GM12878 (cell line): ENCODE data around the gene C1orf21. TPM values are rescaled to one million over a fixed set of nuclear protein-coding genes. Genes with fewer than 3 reads are reported as not detected.

Experiments
- ATAC-seq: fragments of 200-7000 bp; cut with Tn5 transposase; 3 replicates; pipeline ENCODE4 v1.9.1; 2020; ENCODE audit warnings: mild to moderate bottlenecking, moderate library complexity
- BruUV-seq: library from RNA; stranded (reverse); fragments of 400-500 nt; replicated peaks from 2 replicates; lab custom pipeline; 2021; lab: Mats Ljungman, UMichigan
- CTCF ChIA-PET: fragments of 300-600 bp; sonication (Branson Sonifier 250); formaldehyde crosslinking; extraction: SDS; loops from one replicate; lab custom pipeline; 2021; ENCODE audit warnings: inconsistent platforms; lab: Yijun Ruan, JAX
- POLR2A ChIA-PET: fragments of 350-600 bp; formaldehyde crosslinking; extraction: SDS; loops from one replicate; lab custom pipeline; 2021; ENCODE audit warnings: inconsistent platforms; lab: Charles Lee
- RAD21 ChIA-PET: fragments of 300-600 bp; sonication (Branson Sonifier 250); formaldehyde crosslinking; loops from one replicate; lab custom pipeline; 2023; ENCODE audit warnings: antibody characterized with exemption; ENCODE audit not compliant: unreplicated experiment; lab: Charles Lee
- SMC1A ChIA-PET: fragments of 300-600 bp; sonication (Branson Sonifier 250); formaldehyde crosslinking; loops from one replicate; lab custom pipeline; 2023; ENCODE audit not compliant: unreplicated experiment, uncharacterized antibody; lab: Charles Lee
- DNase-seq: peaks from one replicate; pipeline ENCODE4 v3.0.0-alpha.2; 2011; ENCODE audit warnings: low read depth, low spot score
- FAIRE-seq: peaks from 3 replicates; lab custom pipeline; 2011; peaks lifted over from hg19 to GRCh38; lab: Jason Lieb, UNC
- H2AFZ ChIP-seq: 2 replicates; pipeline ENCODE4 v1.6.0; 2011; ENCODE audit warnings: low read depth, low read length, control low read depth; ENCODE audit not compliant: control insufficient read depth
- H3K27ac ChIP-seq: 2 replicates; pipeline ENCODE4 v1.5.1; 2011; ENCODE audit warnings: control low read depth; ENCODE audit not compliant: control insufficient read depth, insufficient read depth
- H3K27me3 ChIP-seq, 2 experiments: replicated peaks in 1 of 2; 2 replicates each; pipeline versions ENCODE4 v1.6.0 to v1.6.1; 2011; ENCODE audit warnings: low read length in 1 of 2; ENCODE audit not compliant: control insufficient read depth in 2 of 2, insufficient read depth in 2 of 2
- H3K36me3 ChIP-seq, 2 experiments: 2 replicates each; pipeline ENCODE4 v1.5.1; 2011; ENCODE audit warnings: low read length in 1 of 2; ENCODE audit not compliant: control insufficient read depth in 2 of 2, insufficient read depth in 2 of 2
- H3K4me1 ChIP-seq: 2 replicates; pipeline ENCODE4 v1.6.1; 2011; ENCODE audit warnings: mild to moderate bottlenecking, low read length, moderate library complexity, mixed read lengths; ENCODE audit not compliant: control insufficient read depth, insufficient read depth
- H3K4me2 ChIP-seq: 2 replicates; pipeline ENCODE4 v1.6.0; 2011; ENCODE audit warnings: control low read depth; ENCODE audit not compliant: control insufficient read depth, insufficient read depth
- H3K4me3 ChIP-seq: fragments of 200-600 bp; sonication (generic); 2 replicates; pipeline ENCODE4 v1.5.1; 2016
- H3K79me2 ChIP-seq: 2 replicates; pipeline ENCODE4 v1.6.0; 2011; ENCODE audit warnings: low read length; ENCODE audit not compliant: control insufficient read depth, insufficient read depth
- H3K9ac ChIP-seq: 2 replicates; pipeline ENCODE4 v1.8.0; 2011; ENCODE audit warnings: low read length, control low read depth, mixed read lengths; ENCODE audit not compliant: control insufficient read depth, insufficient read depth
- H3K9me3 ChIP-seq: replicated peaks from 3 replicates; pipeline ENCODE4 v1.5.1; 2011; ENCODE audit warnings: mild to moderate bottlenecking, low read length; ENCODE audit not compliant: control insufficient read depth, insufficient read depth
- H4K20me1 ChIP-seq: 2 replicates; pipeline ENCODE4 v1.6.0; 2011; ENCODE audit not compliant: control insufficient read depth, insufficient read depth
- DPF2 ChIP-seq: fragments of 450-650 bp; IDR thresholded peaks from 2 replicates; pipeline ENCODE4 v1.6.1; 2017; ENCODE audit warnings: mild to moderate bottlenecking
- FOXK2 ChIP-seq: fragments of 450-650 bp; IDR thresholded peaks from 2 replicates; pipeline ENCODE4 v1.6.1; 2017; ENCODE audit warnings: mild to moderate bottlenecking, moderate library complexity
- JUND ChIP-seq: IDR thresholded peaks from 2 replicates; pipeline ENCODE4 v1.6.1; 2012; ENCODE audit warnings: low read depth, mild to moderate bottlenecking, low read length, improper control_type of control experiment, moderate library complexity
- KDM1A ChIP-seq: fragments of 200-600 bp; sonication (generic); IDR thresholded peaks from 2 replicates; pipeline ENCODE4 v1.6.1; 2016; ENCODE audit warnings: borderline replicate concordance
- MLLT1 ChIP-seq: fragments of 450-650 bp; IDR thresholded peaks from 2 replicates; pipeline ENCODE4 v1.6.1; 2016; ENCODE audit warnings: mild to moderate bottlenecking
- NKRF ChIP-seq: fragments of 450-650 bp; conservative IDR thresholded peaks from 2 replicates; pipeline ENCODE4 v1.6.1; 2017; ENCODE audit warnings: mild to moderate bottlenecking, moderate library complexity
- NRF1 ChIP-seq: conservative IDR thresholded peaks from 2 replicates; pipeline ENCODE4 v1.6.1; 2011; ENCODE audit warnings: mild to moderate bottlenecking, low read depth, low read length, improper control_type of control experiment
- POLR2AphosphoS5 ChIP-seq: IDR thresholded peaks from 2 replicates; pipeline ENCODE4 v1.6.1; 2011; ENCODE audit warnings: mild to moderate bottlenecking, low read length, inconsistent platforms
- ZNF207 ChIP-seq: fragments of 450-650 bp; IDR thresholded peaks from 2 replicates; pipeline ENCODE4 v1.6.1; 2014; ENCODE audit warnings: antibody characterized with exemption, mild to moderate bottlenecking, borderline replicate concordance
- WGBS: methylation state at CpG from one replicate; pipeline ENCODE4 v1.1.6; 2016; ENCODE audit warnings: low lambda C conversion rate; ENCODE audit not compliant: insufficient replicate concordance, insufficient coverage; ENCODE audit errors: missing lambda C conversion rate; 5-methylcytosine and 5-hydroxymethylcytosine counted together
- in situ Hi-C: fragments of 300-500 bp; cut with MboI; formaldehyde crosslinking; loops from 9 replicates; pipeline ENCODE4 v1.14.3; 2018; ENCODE audit warnings: mixed read lengths
- intact Hi-C: fragments of 100-400 bp; cut with micrococcal nuclease; formaldehyde crosslinking; loops from one replicate; pipeline ENCODE4 v1.14.2; 2022; ENCODE audit not compliant: unreplicated experiment
- polyA plus RNA-seq, 11 experiments: library from polyadenylated mRNA; depleted of rRNA in 4 of 11; unstranded in 6 of 11; stranded (reverse) in 5 of 11; fragments of >200 nt; fragmentation: Nextera tagmentation in 4 of 11; fragmentation: Illumina TruSeq in 1 of 11; extraction: Ambion mirVana in 4 of 11; extraction: Trizol in 1 of 11; gene quantifications; 1 replicate in 1 of 11; 2 replicates in 10 of 11; pipeline versions ENCODE4 v1.2.1 to v1.2.3, GENCODE V29; 2011 to 2016; ENCODE audit warnings: inconsistent platforms in 2 of 11, missing spikeins in 2 of 11, low read depth in 1 of 11
- total RNA-seq, 4 experiments: library from RNA; depleted of rRNA in 3 of 4; stranded (reverse); fragments of >200 nt in 3 of 4; fragmentation: Illumina TruSeq in 1 of 4; extraction: Trizol in 1 of 4; gene quantifications; 2 replicates each; pipeline versions ENCODE4 v1.2.1 to v1.2.3, GENCODE V29; 2013 to 2021
- TF ChIP-seq, protein P1 (sequence below): fragments of 450-650 bp; IDR thresholded peaks from 2 replicates; pipeline ENCODE4 v1.6.1; 2017; ENCODE audit warnings: borderline replicate concordance
- TF ChIP-seq, protein P2 (sequence below): fragments of 150-350 bp; IDR thresholded peaks from 2 replicates; pipeline ENCODE4 v1.6.1; 2016; ENCODE audit warnings: low read depth, low read length
- TF ChIP-seq, protein P3 (sequence below): fragments of 450-650 bp; IDR thresholded peaks from 2 replicates; pipeline ENCODE4 v1.6.1; 2017; ENCODE audit warnings: mild to moderate bottlenecking

Gene C1orf21
- total and polyA plus RNA-seq, 10 of the 15 experiments (the other 5 are each of a cell fraction or from before 2014, with no cell fraction given): 0.03 to 1.6 (median 0.17) TPM; not detected in 3

- 59% methylated on average over 3 of the region's 3 CpGs for WGBS
- ChIA-PET SMC1A (interaction anchor here (0.9 kb wide), 1 partner anchor 14 kb away, joined by 3 read pairs; no protein-coding TSS in a partner anchor), CTCF (no interaction called here), RAD21 (no interaction called here), POLR2A (no interaction called here)
- Histone ChIP-seq H3K4me1 (no peaks in the 10 kb centered on the region), H3K4me3 (no peak overlapping the region), H3K36me3 (no peaks in the 10 kb centered on the region), H3K27me3 (no peaks in the 10 kb centered on the region; a peak in 1 of 4 replicates), H3K9ac (no peak overlapping the region), H3K27ac (no peak overlapping the region), H2AFZ (no peak overlapping the region), H4K20me1 (no peaks in the 10 kb centered on the region), H3K4me2 (no peak overlapping the region), H3K79me2 (no peaks in the 10 kb centered on the region), H3K9me3 (no peaks in the 10 kb centered on the region)
- intact Hi-C loops: no loop called here
- BruUV-seq: no TSS peak
- no peak for DNase-seq
- ATAC-seq: no peak
- in situ Hi-C loops: no loop called here
- FAIRE-seq: no peak
- TF ChIP-seq NKRF: no peak
- no peak for TF ChIP-seq FOXK2
- no peak for TF ChIP-seq NRF1
- no peak for TF ChIP-seq KDM1A
- TF ChIP-seq, protein P1, sequence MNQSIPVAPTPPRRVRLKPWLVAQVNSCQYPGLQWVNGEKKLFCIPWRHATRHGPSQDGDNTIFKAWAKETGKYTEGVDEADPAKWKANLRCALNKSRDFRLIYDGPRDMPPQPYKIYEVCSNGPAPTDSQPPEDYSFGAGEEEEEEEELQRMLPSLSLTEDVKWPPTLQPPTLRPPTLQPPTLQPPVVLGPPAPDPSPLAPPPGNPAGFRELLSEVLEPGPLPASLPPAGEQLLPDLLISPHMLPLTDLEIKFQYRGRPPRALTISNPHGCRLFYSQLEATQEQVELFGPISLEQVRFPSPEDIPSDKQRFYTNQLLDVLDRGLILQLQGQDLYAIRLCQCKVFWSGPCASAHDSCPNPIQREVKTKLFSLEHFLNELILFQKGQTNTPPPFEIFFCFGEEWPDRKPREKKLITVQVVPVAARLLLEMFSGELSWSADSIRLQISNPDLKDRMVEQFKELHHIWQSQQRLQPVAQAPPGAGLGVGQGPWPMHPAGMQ: no peak
- TF ChIP-seq ZNF207: no peak
- TF ChIP-seq JUND: no peak
- no peak for TF ChIP-seq POLR2AphosphoS5
- TF ChIP-seq MLLT1: no peak
- TF ChIP-seq, protein P2, sequence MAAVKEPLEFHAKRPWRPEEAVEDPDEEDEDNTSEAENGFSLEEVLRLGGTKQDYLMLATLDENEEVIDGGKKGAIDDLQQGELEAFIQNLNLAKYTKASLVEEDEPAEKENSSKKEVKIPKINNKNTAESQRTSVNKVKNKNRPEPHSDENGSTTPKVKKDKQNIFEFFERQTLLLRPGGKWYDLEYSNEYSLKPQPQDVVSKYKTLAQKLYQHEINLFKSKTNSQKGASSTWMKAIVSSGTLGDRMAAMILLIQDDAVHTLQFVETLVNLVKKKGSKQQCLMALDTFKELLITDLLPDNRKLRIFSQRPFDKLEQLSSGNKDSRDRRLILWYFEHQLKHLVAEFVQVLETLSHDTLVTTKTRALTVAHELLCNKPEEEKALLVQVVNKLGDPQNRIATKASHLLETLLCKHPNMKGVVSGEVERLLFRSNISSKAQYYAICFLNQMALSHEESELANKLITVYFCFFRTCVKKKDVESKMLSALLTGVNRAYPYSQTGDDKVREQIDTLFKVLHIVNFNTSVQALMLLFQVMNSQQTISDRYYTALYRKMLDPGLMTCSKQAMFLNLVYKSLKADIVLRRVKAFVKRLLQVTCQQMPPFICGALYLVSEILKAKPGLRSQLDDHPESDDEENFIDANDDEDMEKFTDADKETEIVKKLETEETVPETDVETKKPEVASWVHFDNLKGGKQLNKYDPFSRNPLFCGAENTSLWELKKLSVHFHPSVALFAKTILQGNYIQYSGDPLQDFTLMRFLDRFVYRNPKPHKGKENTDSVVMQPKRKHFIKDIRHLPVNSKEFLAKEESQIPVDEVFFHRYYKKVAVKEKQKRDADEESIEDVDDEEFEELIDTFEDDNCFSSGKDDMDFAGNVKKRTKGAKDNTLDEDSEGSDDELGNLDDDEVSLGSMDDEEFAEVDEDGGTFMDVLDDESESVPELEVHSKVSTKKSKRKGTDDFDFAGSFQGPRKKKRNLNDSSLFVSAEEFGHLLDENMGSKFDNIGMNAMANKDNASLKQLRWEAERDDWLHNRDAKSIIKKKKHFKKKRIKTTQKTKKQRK: no peak
- TF ChIP-seq, protein P3, sequence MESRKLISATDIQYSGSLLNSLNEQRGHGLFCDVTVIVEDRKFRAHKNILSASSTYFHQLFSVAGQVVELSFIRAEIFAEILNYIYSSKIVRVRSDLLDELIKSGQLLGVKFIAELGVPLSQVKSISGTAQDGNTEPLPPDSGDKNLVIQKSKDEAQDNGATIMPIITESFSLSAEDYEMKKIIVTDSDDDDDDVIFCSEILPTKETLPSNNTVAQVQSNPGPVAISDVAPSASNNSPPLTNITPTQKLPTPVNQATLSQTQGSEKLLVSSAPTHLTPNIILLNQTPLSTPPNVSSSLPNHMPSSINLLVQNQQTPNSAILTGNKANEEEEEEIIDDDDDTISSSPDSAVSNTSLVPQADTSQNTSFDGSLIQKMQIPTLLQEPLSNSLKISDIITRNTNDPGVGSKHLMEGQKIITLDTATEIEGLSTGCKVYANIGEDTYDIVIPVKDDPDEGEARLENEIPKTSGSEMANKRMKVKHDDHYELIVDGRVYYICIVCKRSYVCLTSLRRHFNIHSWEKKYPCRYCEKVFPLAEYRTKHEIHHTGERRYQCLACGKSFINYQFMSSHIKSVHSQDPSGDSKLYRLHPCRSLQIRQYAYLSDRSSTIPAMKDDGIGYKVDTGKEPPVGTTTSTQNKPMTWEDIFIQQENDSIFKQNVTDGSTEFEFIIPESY: no peak
- no peak for TF ChIP-seq DPF2
Measured at GRCh38 chr1:184443201-184443600, 56.4 kb downstream of the C1orf21 start.
